K562 (cell line): Measurements from ENCODE around the gene ASCC3.

Source experiments
- ARHGAP35 ChIP-seq: fragments of 450-650 bp; IDR thresholded peaks from 2 replicates; pipeline ENCODE4 v1.6.1; 2018; ENCODE audit not compliant: partially characterized antibody
- HNRNPL ChIP-seq: fragments of 200-400 bp; formaldehyde crosslinking; IDR thresholded peaks from 2 replicates; pipeline ENCODE4 v1.6.1; 2017; ENCODE audit warnings: low read depth, mild to moderate bottlenecking, low read length
- MYC ChIP-seq, 2 experiments: fragments of 250-450 bp in 1 of 2; sonication (Bioruptor Pico) in 1 of 2; IDR thresholded peaks; 2 replicates each; pipeline versions ENCODE4 v1.5.1 to v1.6.1; 2012 to 2021; ENCODE audit warnings: low read depth in 2 of 2, borderline replicate concordance in 1 of 2, improper control_type of control experiment in 1 of 2, low read length in 1 of 2, mild to moderate bottlenecking in 1 of 2, moderate library complexity in 1 of 2
- PHF8 ChIP-seq: fragments of 200-600 bp; sonication (generic); IDR thresholded peaks from 2 replicates; pipeline ENCODE4 v1.6.1; 2012; ENCODE audit warnings: mixed run types, mild to moderate bottlenecking, inconsistent platforms, low read length, moderate library complexity, borderline replicate concordance
- ZKSCAN8 ChIP-seq: fragments of 200-800 bp; sonication (Bioruptor generic); IDR thresholded peaks from 2 replicates; pipeline ENCODE4 v1.6.1; 2016; ENCODE audit warnings: missing genetic modification characterization, missing compliant biosample characterization
- ZNF79 ChIP-seq: fragments of 250-450 bp; sonication (Bioruptor Pico); IDR thresholded peaks from 2 replicates; pipeline ENCODE4 v1.4.0; 2020; ENCODE audit warnings: low read depth, mild to moderate bottlenecking, moderate library complexity
- TF ChIP-seq, protein P1 (sequence below), 3 experiments: IDR thresholded peaks in 2 of 3; conservative IDR thresholded peaks in 1 of 3; 2 replicates each; pipeline ENCODE4 v1.5.1; 2011 to 2012; ENCODE audit warnings: low read length in 3 of 3, mild to moderate bottlenecking in 3 of 3, control low read depth in 2 of 3, improper control_type of control experiment in 1 of 3, inconsistent platforms in 1 of 3, low read depth in 1 of 3, mixed read lengths in 1 of 3, moderate library complexity in 1 of 3; ENCODE audit not compliant: insufficient read depth in 2 of 3
- TF ChIP-seq, protein P2 (sequence below): sonication (generic); formaldehyde crosslinking; IDR thresholded peaks from 2 replicates; pipeline ENCODE4 v1.8.1; 2023; ENCODE audit warnings: mild to moderate bottlenecking, missing genetic modification reagents

DNA sequence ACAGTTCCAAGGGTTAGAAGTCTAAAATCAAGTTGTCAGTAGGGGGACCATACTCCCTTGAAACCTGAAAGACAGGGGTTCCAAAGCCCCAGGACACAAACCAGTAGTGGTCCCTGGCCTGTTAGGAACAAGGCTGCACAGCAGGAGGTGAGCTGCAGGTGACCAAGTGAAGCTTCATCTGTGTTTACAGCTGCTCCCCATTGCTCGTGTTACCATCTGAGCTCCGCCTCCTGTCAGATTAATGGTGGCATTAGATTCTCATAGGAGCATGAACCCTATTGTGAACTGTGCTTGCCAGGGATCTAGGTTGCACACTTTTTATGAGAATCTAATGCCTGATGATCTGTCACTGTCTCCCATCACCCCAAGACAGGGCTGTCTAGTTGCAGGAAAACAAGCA is 391.1 kb downstream of the ASCC3 start:
- TF ChIP-seq, protein P1, sequence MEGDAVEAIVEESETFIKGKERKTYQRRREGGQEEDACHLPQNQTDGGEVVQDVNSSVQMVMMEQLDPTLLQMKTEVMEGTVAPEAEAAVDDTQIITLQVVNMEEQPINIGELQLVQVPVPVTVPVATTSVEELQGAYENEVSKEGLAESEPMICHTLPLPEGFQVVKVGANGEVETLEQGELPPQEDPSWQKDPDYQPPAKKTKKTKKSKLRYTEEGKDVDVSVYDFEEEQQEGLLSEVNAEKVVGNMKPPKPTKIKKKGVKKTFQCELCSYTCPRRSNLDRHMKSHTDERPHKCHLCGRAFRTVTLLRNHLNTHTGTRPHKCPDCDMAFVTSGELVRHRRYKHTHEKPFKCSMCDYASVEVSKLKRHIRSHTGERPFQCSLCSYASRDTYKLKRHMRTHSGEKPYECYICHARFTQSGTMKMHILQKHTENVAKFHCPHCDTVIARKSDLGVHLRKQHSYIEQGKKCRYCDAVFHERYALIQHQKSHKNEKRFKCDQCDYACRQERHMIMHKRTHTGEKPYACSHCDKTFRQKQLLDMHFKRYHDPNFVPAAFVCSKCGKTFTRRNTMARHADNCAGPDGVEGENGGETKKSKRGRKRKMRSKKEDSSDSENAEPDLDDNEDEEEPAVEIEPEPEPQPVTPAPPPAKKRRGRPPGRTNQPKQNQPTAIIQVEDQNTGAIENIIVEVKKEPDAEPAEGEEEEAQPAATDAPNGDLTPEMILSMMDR (IDR thresholded peaks at IDR 0.05 in 2 of 3, conservative IDR thresholded peaks at IDR 0.05 in 1 of 3; ENCODE audit: insufficient read depth in 2 of 3, low read depth in 1 of 3, low read length in 3 of 3): no peak
- no peak for TF ChIP-seq ARHGAP35
- TF ChIP-seq, protein P2, sequence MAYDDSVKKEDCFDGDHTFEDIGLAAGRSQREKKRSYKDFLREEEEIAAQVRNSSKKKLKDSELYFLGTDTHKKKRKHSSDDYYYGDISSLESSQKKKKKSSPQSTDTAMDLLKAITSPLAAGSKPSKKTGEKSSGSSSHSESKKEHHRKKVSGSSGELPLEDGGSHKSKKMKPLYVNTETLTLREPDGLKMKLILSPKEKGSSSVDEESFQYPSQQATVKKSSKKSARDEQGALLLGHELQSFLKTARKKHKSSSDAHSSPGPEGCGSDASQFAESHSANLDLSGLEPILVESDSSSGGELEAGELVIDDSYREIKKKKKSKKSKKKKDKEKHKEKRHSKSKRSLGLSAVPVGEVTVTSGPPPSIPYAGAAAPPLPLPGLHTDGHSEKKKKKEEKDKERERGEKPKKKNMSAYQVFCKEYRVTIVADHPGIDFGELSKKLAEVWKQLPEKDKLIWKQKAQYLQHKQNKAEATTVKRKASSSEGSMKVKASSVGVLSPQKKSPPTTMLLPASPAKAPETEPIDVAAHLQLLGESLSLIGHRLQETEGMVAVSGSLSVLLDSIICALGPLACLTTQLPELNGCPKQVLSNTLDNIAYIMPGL: no peak
- no peak for TF ChIP-seq PHF8
- no peak for TF ChIP-seq HNRNPL
- TF ChIP-seq ZNF79 (CRISPR knock-in tag): no peak
- TF ChIP-seq MYC (IDR thresholded peaks at IDR 0.05; ENCODE audit: low read depth, low read length): no peak
- no peak for TF ChIP-seq MYC (CRISPR knock-in tag; IDR thresholded peaks at IDR 0.05; ENCODE audit: borderline replicate concordance, low read depth)
- no peak for TF ChIP-seq ZKSCAN8
